Spleen (tissue), 7 donors: ENCODE data around the gene CMIP.

Experiments
- POLR2A ChIP-seq, 3 donors: fragments of 450-650 bp; IDR thresholded peaks; one replicate each; pipeline ENCODE4 v1.5.1; 2017; ENCODE audit warnings: antibody characterized with exemption in 3 of 3, mild to moderate bottlenecking in 1 of 3
- POLR2AphosphoS5 ChIP-seq, 3 donors: sonication (generic); formaldehyde crosslinking; IDR thresholded peaks; one replicate each; pipeline ENCODE4 v1.5.1; 2017; ENCODE audit warnings: antibody characterized with exemption in 3 of 3
- TF ChIP-seq, protein P1 (sequence below), 11 experiments: fragments of 200-600 bp in 7 of 11; fragments of 450-650 bp in 4 of 11; sonication (generic) in 4 of 11; IDR thresholded peaks in 8 of 11; conservative IDR thresholded peaks in 3 of 11; 1 replicate in 7 of 11; 2 replicates in 4 of 11; pipeline versions ENCODE4 v1.4.0 to v1.8.0; 2016 to 2021; ENCODE audit warnings: antibody characterized with exemption in 11 of 11, inconsistent platforms in 4 of 11, mild to moderate bottlenecking in 1 of 11
- donor health status: DM: no; HTN: no; CAD: no; lungs with moderate emphysema.
- donor health status: DM: no; HTN: no; CAD: no.
- donor health status: DM: no; HTN: no; CAD: no.

- TF ChIP-seq POLR2A (IDR thresholded peaks at IDR 0.05) (no peak), POLR2AphosphoS5 (IDR thresholded peaks at IDR 0.05) (no peak)
- TF ChIP-seq, protein P1, sequence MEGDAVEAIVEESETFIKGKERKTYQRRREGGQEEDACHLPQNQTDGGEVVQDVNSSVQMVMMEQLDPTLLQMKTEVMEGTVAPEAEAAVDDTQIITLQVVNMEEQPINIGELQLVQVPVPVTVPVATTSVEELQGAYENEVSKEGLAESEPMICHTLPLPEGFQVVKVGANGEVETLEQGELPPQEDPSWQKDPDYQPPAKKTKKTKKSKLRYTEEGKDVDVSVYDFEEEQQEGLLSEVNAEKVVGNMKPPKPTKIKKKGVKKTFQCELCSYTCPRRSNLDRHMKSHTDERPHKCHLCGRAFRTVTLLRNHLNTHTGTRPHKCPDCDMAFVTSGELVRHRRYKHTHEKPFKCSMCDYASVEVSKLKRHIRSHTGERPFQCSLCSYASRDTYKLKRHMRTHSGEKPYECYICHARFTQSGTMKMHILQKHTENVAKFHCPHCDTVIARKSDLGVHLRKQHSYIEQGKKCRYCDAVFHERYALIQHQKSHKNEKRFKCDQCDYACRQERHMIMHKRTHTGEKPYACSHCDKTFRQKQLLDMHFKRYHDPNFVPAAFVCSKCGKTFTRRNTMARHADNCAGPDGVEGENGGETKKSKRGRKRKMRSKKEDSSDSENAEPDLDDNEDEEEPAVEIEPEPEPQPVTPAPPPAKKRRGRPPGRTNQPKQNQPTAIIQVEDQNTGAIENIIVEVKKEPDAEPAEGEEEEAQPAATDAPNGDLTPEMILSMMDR (IDR thresholded peaks at IDR 0.05 in 8 of 11, conservative IDR thresholded peaks at IDR 0.05 in 3 of 11) = no peak
These were observed 22.5 kb downstream of the CMIP start for GRCh38 chr16:81467072-81467471.
